Measurements from ENCODE around the gene TMEM130.
"Not testable (repeated sequence)": the region's sequence is repeated elsewhere in the genome, so short reads cannot be mapped to it uniquely, and the experiment has no call there.

TMEM130 gene

GRCh38 chr7:98877692-98878364, 8.0 kb upstream of the TMEM130 start:
- no peak for DNase-seq (ENCODE audit: low read depth)

GRCh38 chr7:98877146-98877545, 7.3 kb upstream of the TMEM130 start:
- DNase-seq (ENCODE audit: low read depth) = no peak

- no peak for DNase-seq (ENCODE audit: low read depth)
These were observed 5.7 kb upstream of the TMEM130 start for GRCh38 chr7:98875501-98875900.

- no peak for DNase-seq (ENCODE audit: low read depth)
These were observed 5.1 kb upstream of the TMEM130 start for GRCh38 chr7:98874942-98875341.

GRCh38 chr7:98873610-98874009, 3.8 kb upstream of the TMEM130 start:
- not testable (repeated sequence) for DNase-seq (ENCODE audit: low read depth)

- DNase-seq (ENCODE audit: low read depth) = no peak
These were observed 2.6 kb upstream of the TMEM130 start for GRCh38 chr7:98872328-98872924.

GRCh38 chr7:98870807-98871491, 1.1 kb upstream of the TMEM130 start:
- no peak for DNase-seq (ENCODE audit: low read depth)

GRCh38 chr7:98870121-98870651, 372 bp upstream of the TMEM130 start:
- peak; percentile 54 for DNase-seq (ENCODE audit: low read depth)

- DNase-seq (ENCODE audit: low read depth) = no peak
These were observed 702 bp downstream of the TMEM130 start for GRCh38 chr7:98869027-98869596.

GRCh38 chr7:98868450-98868849, 1.4 kb downstream of the TMEM130 start:
- no peak for DNase-seq (ENCODE audit: low read depth)

GRCh38 chr7:98866765-98867164, 3.0 kb downstream of the TMEM130 start:
- no peak for DNase-seq (ENCODE audit: low read depth)

- no peak for DNase-seq (ENCODE audit: low read depth)
These were observed 3.5 kb downstream of the TMEM130 start for GRCh38 chr7:98866351-98866750.

GRCh38 chr7:98864731-98865453, 4.9 kb downstream of the TMEM130 start:
- no peak for DNase-seq (ENCODE audit: low read depth)

- no peak for DNase-seq (ENCODE audit: low read depth)
These were observed 6.2 kb downstream of the TMEM130 start for GRCh38 chr7:98863601-98864000.

- no peak for DNase-seq (ENCODE audit: low read depth)
These were observed 6.9 kb downstream of the TMEM130 start for GRCh38 chr7:98862716-98863420.

- no peak for DNase-seq (ENCODE audit: low read depth)
These were observed 7.6 kb downstream of the TMEM130 start for GRCh38 chr7:98862203-98862602.

- DNase-seq (ENCODE audit: low read depth) = no peak
These were observed 9.7 kb downstream of the TMEM130 start for GRCh38 chr7:98860071-98860470.

- no peak for DNase-seq (ENCODE audit: low read depth)
These were observed 14.0 kb downstream of the TMEM130 start for GRCh38 chr7:98855610-98856422.

- DNase-seq (ENCODE audit: low read depth) = no peak
These were observed 17.0 kb downstream of the TMEM130 start for GRCh38 chr7:98852826-98853225.

GRCh38 chr7:98848918-98849317, 20.9 kb downstream of the TMEM130 start:
- no peak for DNase-seq (ENCODE audit: low read depth)

GRCh38 chr7:98842552-98842951, 27.3 kb downstream of the TMEM130 start:
- not testable (repeated sequence) for DNase-seq (ENCODE audit: low read depth)

Data from T-helper 22 cell (primary cell).